Central memory CD8-positive, alpha-beta T cell (primary cell): ENCODE data around the gene TUT1.

ENCODE experiments used
- ATAC-seq: fragments of 150-1000 bp; cut with Tn5 transposase; replicated peaks from 2 replicates; pipeline ENCODE4 v1.10.0; 2022; ENCODE audit warnings: mild to moderate bottlenecking, moderate FRiP score, moderate number of reproducible peaks; ENCODE audit not compliant: poor library complexity, severe bottlenecking; ENCODE audit errors: extremely low read depth
- DNase-seq, 2 donors: peaks; one replicate each; pipeline ENCODE4 v3.0.0; 2021; ENCODE audit warnings: low spot score in 2 of 2
- H3K27ac Mint-ChIP-seq: one replicate; pipeline ENCODE4 v1.8.0; 2022; ENCODE audit warnings: low read depth, mild to moderate bottlenecking, moderate library complexity, mixed read lengths
- H3K27me3 Mint-ChIP-seq: one replicate; pipeline ENCODE4 v1.8.0; 2022; ENCODE audit warnings: mixed read lengths
- H3K36me3 Mint-ChIP-seq: one replicate; pipeline ENCODE4 v1.8.0; 2022; ENCODE audit warnings: mild to moderate bottlenecking, moderate library complexity, mixed read lengths; ENCODE audit not compliant: insufficient read depth
- H3K4me1 Mint-ChIP-seq: one replicate; pipeline ENCODE4 v1.8.0; 2022; ENCODE audit warnings: mixed read lengths
- H3K4me3 Mint-ChIP-seq: one replicate; pipeline ENCODE4 v1.8.0; 2022; ENCODE audit warnings: mild to moderate bottlenecking, moderate library complexity, mixed read lengths
- H3K9me3 Mint-ChIP-seq: one replicate; pipeline ENCODE4 v1.8.0; 2022; ENCODE audit warnings: mixed read lengths

Gene TUT1

DNA sequence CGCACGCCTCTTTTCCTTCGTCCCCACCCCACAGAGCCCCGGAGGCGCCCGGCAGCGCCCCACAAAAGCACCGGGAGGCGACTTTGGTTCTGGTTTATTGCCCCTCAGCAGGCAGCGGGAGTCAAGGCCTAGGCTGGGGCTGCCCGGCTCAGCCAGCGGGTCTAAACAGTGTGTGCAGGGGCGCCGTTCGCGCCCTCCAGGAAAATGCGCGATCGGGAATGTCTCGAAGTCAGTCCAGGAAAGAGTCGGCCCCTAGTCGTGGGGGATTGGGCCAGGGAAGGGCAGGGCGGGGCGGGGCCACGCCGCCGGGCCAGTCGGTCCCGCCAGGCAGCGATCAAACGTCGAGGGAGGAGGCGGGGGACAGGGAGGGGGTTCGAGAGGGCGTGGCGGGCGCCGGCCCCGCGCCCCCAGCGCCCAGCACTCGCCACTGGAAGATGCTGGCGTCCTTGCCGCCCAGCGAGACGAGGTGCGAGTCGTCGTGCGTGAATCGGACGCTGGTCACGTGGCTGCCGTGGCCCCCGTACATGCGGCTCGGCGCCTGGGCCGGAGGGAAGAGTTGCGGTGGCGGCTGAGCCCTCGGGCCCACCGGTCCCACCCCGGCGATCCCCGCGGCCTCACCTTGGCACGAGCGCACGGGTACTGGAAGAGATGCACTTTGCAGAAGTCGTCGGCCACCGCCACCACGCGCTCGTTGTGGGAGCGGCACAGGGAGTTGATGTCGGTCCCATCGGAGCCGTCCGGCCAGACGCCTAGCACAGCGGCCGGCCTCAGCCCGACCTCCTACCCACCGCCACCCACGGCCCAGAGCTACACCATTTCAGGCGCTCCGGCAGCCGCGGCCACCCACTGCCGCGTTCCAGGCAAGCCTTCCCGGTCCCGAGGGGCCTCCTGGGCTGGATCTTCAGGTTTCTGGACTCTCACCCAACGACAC is 11.1 kb upstream of the TUT1 start:
- no peak for DNase-seq
- H3K4me3 Mint-ChIP-seq: peak overlapping the region; percentile 84
- H3K9me3 Mint-ChIP-seq: no peaks in the 10 kb centered on the region
- peaks cover 39% of the 10 kb centered on the region for H3K36me3 Mint-ChIP-seq
- no peaks in the 10 kb centered on the region for H3K27me3 Mint-ChIP-seq
- peaks cover 55% of the 10 kb centered on the region for H3K4me1 Mint-ChIP-seq
- no peak for ATAC-seq
- H3K27ac Mint-ChIP-seq: peak overlapping the region; percentile 89

DNA sequence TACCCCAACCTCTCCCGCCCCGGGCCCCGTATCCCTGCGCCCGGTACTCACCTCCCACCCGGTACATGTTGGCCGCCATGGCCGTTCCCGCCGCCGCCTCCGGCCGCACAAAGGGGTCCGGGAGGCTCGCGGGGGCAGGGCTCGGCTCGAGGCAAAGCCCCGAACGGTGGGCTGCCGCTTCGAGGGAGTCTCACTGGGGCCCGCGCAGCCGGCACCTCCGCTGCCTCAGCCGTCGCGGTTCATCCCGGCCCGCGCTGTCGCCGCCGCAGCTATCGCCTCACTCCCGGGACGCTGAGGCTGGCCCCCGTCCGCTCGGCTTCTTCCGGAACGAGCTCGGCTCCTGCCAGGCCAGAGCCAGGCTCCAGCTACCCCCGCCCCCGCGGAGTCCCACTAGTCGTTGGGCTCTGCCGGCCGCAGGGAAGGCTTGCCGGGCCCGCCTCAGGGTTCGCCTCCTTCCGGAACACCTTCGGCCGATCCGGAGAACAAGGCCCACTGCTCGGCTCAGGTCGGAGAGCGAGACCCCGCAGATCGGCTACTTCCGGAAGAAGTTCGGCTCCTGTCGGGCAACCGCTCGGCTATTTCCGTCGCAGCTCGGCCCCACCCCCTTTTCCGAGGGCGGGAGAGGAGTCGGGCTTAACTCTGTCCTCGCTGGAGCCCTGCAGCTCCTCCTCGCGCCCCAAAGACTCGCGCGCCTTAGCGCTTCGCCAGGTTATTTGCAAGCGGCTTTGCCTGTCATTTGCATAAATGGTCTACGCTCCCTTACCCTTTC is 10.2 kb upstream of the TUT1 start, which contains the start of gene MTA2:
Gene MTA2 (minus strand): TSS at position 494 of the 769 bp plus-strand sequence. CDS start 415 bp downstream, at position 79.
- peak within 1 kb of the TSS; percentile 89 for H3K27ac Mint-ChIP-seq
- peak within 1 kb of the TSS; percentile 84 for H3K4me3 Mint-ChIP-seq
- no peaks in the 10 kb centered on the region for H3K27me3 Mint-ChIP-seq
- H3K36me3 Mint-ChIP-seq: peaks cover 46% of the 10 kb centered on the region
- ATAC-seq: peak; percentile 80
- peaks cover 60% of the 10 kb centered on the region for H3K4me1 Mint-ChIP-seq
- H3K9me3 Mint-ChIP-seq: no peaks in the 10 kb centered on the region
- peak; percentile 100 for DNase-seq

GRCh38 chr11:62601122-62601371 is 9.7 kb upstream of the TUT1 start:
- H3K9me3 Mint-ChIP-seq: no peaks in the 10 kb centered on the region
- peak; percentile 3 for ATAC-seq
- H3K4me1 Mint-ChIP-seq: peaks cover 60% of the 10 kb centered on the region
- H3K27me3 Mint-ChIP-seq: no peaks in the 10 kb centered on the region
- peaks cover 51% of the 10 kb centered on the region for H3K36me3 Mint-ChIP-seq
- peak overlapping the region; percentile 89 for H3K27ac Mint-ChIP-seq
- no peak for DNase-seq
- peak overlapping the region; percentile 84 for H3K4me3 Mint-ChIP-seq

DNA sequence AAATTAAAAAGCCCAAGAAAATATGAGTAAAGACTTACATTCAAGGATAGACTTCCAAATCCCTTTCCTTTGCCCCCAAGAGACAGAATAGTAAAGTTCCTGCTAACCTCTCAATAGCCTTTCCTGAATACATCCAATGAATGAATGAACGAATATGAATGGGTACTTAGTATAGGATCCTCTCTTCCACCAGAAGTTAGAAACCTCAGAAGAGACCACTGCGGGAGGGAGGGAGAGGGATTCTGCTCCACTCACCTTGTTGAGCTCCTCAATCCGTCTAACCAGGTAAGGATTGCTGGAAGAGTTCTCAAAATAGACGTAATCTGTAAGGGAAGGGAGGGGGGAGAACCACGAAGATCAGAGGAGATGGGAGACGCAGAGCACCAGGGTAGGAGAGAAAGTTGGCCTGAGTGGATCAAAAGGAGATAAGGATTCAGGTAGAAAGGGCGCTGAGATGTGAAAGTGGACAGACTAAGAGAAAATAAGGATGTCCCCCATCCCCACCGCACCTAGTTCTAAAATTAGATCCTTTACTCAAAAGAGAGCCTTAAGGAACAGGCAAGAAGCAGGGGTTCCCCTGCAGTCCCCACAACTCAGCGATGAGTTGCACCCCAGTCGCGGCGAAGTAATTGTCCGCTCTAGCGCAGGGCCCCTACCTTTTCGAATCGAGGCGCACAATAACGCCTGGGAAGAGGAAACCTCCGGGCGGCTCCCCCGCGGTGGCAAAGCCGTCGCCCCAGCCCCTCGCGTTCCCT is 9.2 kb upstream of the TUT1 start:
- peaks cover 60% of the 10 kb centered on the region for H3K4me1 Mint-ChIP-seq
- H3K4me3 Mint-ChIP-seq: peak overlapping the region; percentile 84
- DNase-seq: no peak
- no peaks in the 10 kb centered on the region for H3K9me3 Mint-ChIP-seq
- H3K27me3 Mint-ChIP-seq: no peaks in the 10 kb centered on the region
- peak overlapping the region; percentile 89 for H3K27ac Mint-ChIP-seq
- H3K36me3 Mint-ChIP-seq: peaks cover 53% of the 10 kb centered on the region
- no peak for ATAC-seq

GRCh38 chr11:62599901-62600300 is 8.6 kb upstream of the TUT1 start:
- H3K4me3 Mint-ChIP-seq: peak overlapping the region; percentile 84
- no peaks in the 10 kb centered on the region for H3K9me3 Mint-ChIP-seq
- H3K27ac Mint-ChIP-seq: peak overlapping the region; percentile 89
- H3K36me3 Mint-ChIP-seq: peaks cover 58% of the 10 kb centered on the region
- DNase-seq (no peak), ATAC-seq (no peak)
- H3K4me1 Mint-ChIP-seq: peaks cover 55% of the 10 kb centered on the region
- no peaks in the 10 kb centered on the region for H3K27me3 Mint-ChIP-seq

DNA sequence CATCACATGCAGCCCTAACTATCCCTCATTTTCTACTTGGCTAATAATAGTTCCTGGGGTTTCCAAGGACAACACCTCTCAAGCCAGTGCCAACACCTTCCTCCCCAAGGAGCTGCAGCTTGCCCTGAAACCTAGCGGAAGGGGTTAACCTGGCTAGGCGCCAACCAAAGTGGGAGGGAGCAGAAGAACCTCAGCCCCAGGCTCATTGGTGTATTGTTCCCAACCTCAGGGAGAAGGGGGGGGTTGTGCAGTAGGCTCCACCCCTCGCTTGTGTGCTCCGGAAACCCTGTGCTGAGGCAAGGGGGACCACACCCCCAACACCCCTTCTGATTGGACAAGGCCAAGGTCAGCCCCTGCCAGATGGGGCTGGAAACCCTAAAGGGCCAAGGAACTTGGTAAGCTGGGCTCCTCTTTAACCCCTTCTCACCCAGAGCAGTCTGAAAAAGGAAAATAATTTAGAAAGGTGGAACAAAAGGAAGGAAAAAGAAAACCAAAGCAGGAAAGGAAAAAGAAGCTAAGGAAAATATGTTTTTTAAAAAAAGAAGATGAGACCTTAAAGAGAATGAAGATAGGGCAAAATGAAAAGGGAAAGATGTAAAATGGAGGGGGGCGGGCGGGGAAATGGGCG is 7.9 kb upstream of the TUT1 start:
- ATAC-seq: peak; percentile 84
- Mint-ChIP-seq H3K4me1 (peaks cover 61% of the 10 kb centered on the region), H3K36me3 (peaks cover 65% of the 10 kb centered on the region)

GRCh38 chr11:62595124-62595523 is 3.8 kb upstream of the TUT1 start:
- Mint-ChIP-seq H3K27me3 (no peaks in the 10 kb centered on the region), H3K4me1 (peaks cover 68% of the 10 kb centered on the region), H3K36me3 (peaks cover 69% of the 10 kb centered on the region), H3K9me3 (no peaks in the 10 kb centered on the region), H3K27ac (no peak overlapping the region), H3K4me3 (no peak overlapping the region)
- DNase-seq: no peak
- ATAC-seq: no peak

More for the DNA sequence above, 7.9 kb upstream of the TUT1 start:
- H3K27me3 Mint-ChIP-seq: no peaks in the 10 kb centered on the region
- DNase-seq: peak; percentile 86 to 96
- H3K9me3 Mint-ChIP-seq: no peaks in the 10 kb centered on the region
- peak overlapping the region; percentile 89 for H3K27ac Mint-ChIP-seq
- H3K4me3 Mint-ChIP-seq: peak overlapping the region; percentile 84

- no peaks in the 10 kb centered on the region for H3K9me3 Mint-ChIP-seq
- peaks cover 63% of the 10 kb centered on the region for H3K36me3 Mint-ChIP-seq
- peak overlapping the region; percentile 96 for H3K27ac Mint-ChIP-seq
- no peaks in the 10 kb centered on the region for H3K27me3 Mint-ChIP-seq
- peak; percentile 67 to 68 for DNase-seq
- ATAC-seq: no peak
- peaks cover 52% of the 10 kb centered on the region for H3K4me1 Mint-ChIP-seq
- peak overlapping the region; percentile 63 for H3K4me3 Mint-ChIP-seq
Measured at GRCh38 chr11:62593434-62594044, 2.2 kb upstream of the TUT1 start.

- peaks cover 58% of the 10 kb centered on the region for H3K36me3 Mint-ChIP-seq
- H3K27ac Mint-ChIP-seq: peak overlapping the region; percentile 96
- peaks cover 47% of the 10 kb centered on the region for H3K4me1 Mint-ChIP-seq
- no peak for ATAC-seq
- no peak for DNase-seq
- H3K27me3 Mint-ChIP-seq: no peaks in the 10 kb centered on the region
- no peaks in the 10 kb centered on the region for H3K9me3 Mint-ChIP-seq
- peak overlapping the region; percentile 63 for H3K4me3 Mint-ChIP-seq
Measured at GRCh38 chr11:62592989-62593421, 1.7 kb upstream of the TUT1 start.

DNA sequence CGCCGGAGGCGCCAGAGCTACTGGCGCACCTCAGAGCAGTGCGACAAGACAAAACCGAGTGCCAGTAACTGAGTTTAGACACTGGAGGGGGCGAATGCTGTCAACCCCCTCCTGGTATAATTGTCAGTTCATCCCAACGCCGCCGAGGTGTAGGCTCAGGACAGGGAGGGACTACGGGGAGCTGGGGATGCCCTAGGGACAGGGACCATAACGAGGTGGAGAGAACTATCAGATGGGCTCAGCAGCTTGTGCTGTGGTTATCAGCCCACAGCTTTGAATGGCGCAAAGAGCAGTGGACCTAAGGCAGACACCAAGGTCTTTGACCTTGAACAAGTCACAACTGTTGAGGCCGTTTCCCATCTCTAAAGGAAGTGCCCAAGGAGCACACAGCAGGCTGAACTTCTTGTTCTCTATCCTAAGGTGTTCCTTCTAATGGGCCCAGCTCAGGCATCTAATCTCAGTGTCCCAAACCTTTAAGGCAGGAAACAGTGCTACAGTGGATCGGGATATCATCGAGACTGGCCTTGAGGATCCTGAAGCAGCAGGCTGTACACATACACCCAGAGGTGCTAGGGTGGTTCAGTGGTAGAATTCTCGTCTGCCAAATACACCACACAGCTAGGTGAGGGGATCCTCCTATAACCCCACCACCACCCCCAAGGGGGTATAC is 958 bp upstream of the TUT1 start:
- Mint-ChIP-seq H3K4me1 (peaks cover 39% of the 10 kb centered on the region), H3K36me3 (peaks cover 53% of the 10 kb centered on the region), H3K27ac (peak overlapping the region; percentile 96), H3K4me3 (peak overlapping the region; percentile 89), H3K9me3 (no peaks in the 10 kb centered on the region), H3K27me3 (no peaks in the 10 kb centered on the region)
- DNase-seq: no peak
- ATAC-seq: no peak

GRCh38 chr11:62588966-62589637 is 2.2 kb downstream of the TUT1 start:
- ATAC-seq: no peak
- Mint-ChIP-seq H3K4me3 (peak overlapping the region; percentile 89), H3K4me1 (peaks cover 28% of the 10 kb centered on the region), H3K36me3 (peaks cover 40% of the 10 kb centered on the region), H3K27ac (peak overlapping the region; percentile 19), H3K9me3 (no peaks in the 10 kb centered on the region), H3K27me3 (no peaks in the 10 kb centered on the region)
- DNase-seq: no peak
